SJSA1 (cell line): Measurements from ENCODE around the gene POU6F1. TPM values are rescaled to one million over a fixed set of nuclear protein-coding genes. Genes with fewer than 3 reads are reported as not detected.

Experiments
- DNase-seq, 2 experiments: peaks; one replicate each; pipeline ENCODE4 v3.0.0-alpha.2; 2015 to 2020; ENCODE audit warnings: low spot score in 2 of 2, low read depth in 1 of 2
- H3K27ac ChIP-seq: fragments of 250-450 bp; sonication (Bioruptor Pico); 2 replicates; pipeline ENCODE4 v1.5.1; 2020; ENCODE audit warnings: mild to moderate bottlenecking, moderate library complexity
- H3K27me3 ChIP-seq: fragments of 250-450 bp; sonication (Bioruptor Pico); replicated peaks from 2 replicates; pipeline ENCODE4 v1.5.1; 2020; ENCODE audit warnings: mild to moderate bottlenecking, moderate library complexity
- H3K36me3 ChIP-seq: fragments of 250-450 bp; sonication (Bioruptor Pico); 2 replicates; pipeline ENCODE4 v1.5.1; 2020; ENCODE audit warnings: mild to moderate bottlenecking
- H3K4me1 ChIP-seq: fragments of 250-450 bp; sonication (Bioruptor Pico); replicated peaks from 2 replicates; pipeline ENCODE4 v1.6.1; 2021; ENCODE audit warnings: mild to moderate bottlenecking
- H3K4me3 ChIP-seq: fragments of 250-450 bp; sonication (Bioruptor Pico); 2 replicates; pipeline ENCODE4 v1.5.1; 2020; ENCODE audit warnings: mild to moderate bottlenecking
- H3K9me3 ChIP-seq: fragments of 250-450 bp; sonication (Bioruptor Pico); replicated peaks from 2 replicates; pipeline ENCODE4 v1.5.1; 2020; ENCODE audit warnings: mild to moderate bottlenecking
- total RNA-seq: library from RNA; depleted of rRNA; stranded (reverse); fragments of >200 nt; shearing (Covaris generic); gene quantifications from 2 replicates; pipeline ENCODE4 v1.2.3, GENCODE V29; 2014

POU6F1 gene
- total RNA-seq, 1 experiment from 2014 or later, result 1.2 TPM

GRCh38 chr12:51198568-51199365 is 19.1 kb downstream of the POU6F1 start:
- no peaks in the 10 kb centered on the region for H3K4me1 ChIP-seq
- no peaks in the 10 kb centered on the region for H3K9me3 ChIP-seq
- no peak for DNase-seq

DNA sequence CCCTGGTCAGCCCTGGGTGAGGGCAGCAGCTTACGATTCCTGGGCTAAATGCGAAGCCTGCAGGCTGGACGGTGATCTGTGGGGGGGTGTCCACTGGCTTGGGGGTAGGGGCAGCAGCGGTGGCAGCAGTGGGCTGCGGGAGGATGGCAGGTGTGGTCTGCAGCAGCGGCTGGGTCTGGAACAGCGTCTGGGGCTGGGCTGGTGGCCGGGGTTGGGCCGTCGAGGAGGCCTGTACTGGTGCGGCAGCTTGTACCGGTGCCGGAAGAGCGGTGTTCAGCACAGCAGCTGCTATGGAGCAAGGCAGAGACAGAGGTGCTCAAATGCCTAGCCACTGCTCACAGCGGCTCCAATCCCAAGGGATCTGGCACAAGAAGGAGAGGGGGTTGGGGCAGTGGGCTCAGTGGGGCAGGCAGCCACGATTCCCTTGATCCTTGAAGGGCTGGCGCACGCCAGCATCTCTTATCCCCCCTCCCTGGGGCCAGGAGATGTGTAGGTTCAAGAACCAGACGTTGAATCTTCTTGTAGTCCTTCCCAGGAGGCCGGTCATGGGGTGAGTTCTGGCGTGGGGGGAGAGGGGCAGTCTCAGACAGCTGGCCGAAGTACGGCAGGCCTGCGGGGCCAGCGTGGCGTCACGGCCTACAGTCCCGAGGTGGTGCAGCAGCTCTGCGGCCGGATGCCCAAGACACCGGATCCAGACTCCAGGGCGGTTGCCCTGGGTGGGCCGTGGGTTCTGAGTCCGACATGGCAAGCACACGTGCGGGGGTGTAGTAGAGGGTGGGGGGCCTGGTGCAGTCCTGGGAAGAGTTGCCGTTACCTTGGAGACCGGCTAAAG is 19.9 kb downstream of the POU6F1 start:
- Histone ChIP-seq H3K4me3 (no peak overlapping the region), H3K9me3 (no peaks in the 10 kb centered on the region), H3K27me3 (no peaks in the 10 kb centered on the region), H3K27ac (no peak overlapping the region), H3K36me3 (no peaks in the 10 kb centered on the region), H3K4me1 (no peaks in the 10 kb centered on the region)
- DNase-seq, result no peak

More at GRCh38 chr12:51198568-51199365, 19.1 kb downstream of the POU6F1 start:
- Histone ChIP-seq H3K4me3 (no peak overlapping the region), H3K36me3 (no peaks in the 10 kb centered on the region), H3K27ac (no peak overlapping the region), H3K27me3 (no peaks in the 10 kb centered on the region)

- H3K27ac ChIP-seq, result no peak overlapping the region
- no peaks in the 10 kb centered on the region for H3K36me3 ChIP-seq
- H3K4me1 ChIP-seq, result no peaks in the 10 kb centered on the region
- no peaks in the 10 kb centered on the region for H3K9me3 ChIP-seq
- H3K27me3 ChIP-seq, result no peaks in the 10 kb centered on the region
- H3K4me3 ChIP-seq, result no peak overlapping the region
- DNase-seq, result no peak
Observed at GRCh38 chr12:51196547-51196946, 21.3 kb downstream of the POU6F1 start.

DNA sequence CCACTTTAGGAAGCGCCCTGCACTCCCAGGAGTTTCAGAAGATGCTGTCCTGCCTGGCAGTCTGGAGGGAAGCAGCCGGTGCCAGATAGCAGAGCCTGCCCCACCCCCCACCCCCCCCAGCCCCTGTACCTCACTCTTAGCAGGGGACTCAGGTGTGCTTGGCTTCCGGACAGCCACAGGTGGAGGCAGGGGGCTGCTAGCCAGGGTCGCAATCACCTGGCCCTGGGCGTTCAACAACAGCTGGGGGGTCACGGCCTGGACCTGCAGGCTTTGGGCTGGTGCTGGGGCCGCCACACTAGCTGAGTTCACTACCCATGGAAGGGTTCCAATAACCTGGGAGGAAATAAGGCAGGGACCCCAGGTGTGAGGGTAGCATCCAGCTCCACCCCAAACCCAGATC is 22.0 kb downstream of the POU6F1 start:
- Histone ChIP-seq H3K4me3 (no peak overlapping the region), H3K9me3 (no peaks in the 10 kb centered on the region), H3K27ac (no peak overlapping the region), H3K4me1 (no peaks in the 10 kb centered on the region), H3K27me3 (no peaks in the 10 kb centered on the region), H3K36me3 (no peaks in the 10 kb centered on the region)
- no peak for DNase-seq

DNA sequence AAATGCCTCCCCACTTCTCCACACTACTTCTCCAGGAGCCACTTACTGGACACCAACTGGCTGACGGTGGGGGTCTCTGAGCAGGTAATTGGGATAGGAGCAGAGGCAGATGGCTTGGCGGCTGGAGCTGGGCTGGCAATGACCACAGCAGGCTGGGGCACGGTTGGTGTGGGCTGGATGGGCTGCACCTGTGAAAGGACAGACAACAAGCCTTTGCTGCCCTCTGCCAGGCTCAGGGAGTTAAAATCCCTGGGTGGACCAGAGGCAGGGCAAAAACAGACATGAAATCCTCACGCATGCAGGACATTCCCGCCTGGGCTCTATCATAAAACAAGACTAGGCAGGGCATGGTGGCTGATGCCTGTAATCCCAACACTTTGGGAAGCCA is 25.6 kb downstream of the POU6F1 start:
- no peaks in the 10 kb centered on the region for H3K36me3 ChIP-seq
- H3K4me1 ChIP-seq, result no peaks in the 10 kb centered on the region

DNA sequence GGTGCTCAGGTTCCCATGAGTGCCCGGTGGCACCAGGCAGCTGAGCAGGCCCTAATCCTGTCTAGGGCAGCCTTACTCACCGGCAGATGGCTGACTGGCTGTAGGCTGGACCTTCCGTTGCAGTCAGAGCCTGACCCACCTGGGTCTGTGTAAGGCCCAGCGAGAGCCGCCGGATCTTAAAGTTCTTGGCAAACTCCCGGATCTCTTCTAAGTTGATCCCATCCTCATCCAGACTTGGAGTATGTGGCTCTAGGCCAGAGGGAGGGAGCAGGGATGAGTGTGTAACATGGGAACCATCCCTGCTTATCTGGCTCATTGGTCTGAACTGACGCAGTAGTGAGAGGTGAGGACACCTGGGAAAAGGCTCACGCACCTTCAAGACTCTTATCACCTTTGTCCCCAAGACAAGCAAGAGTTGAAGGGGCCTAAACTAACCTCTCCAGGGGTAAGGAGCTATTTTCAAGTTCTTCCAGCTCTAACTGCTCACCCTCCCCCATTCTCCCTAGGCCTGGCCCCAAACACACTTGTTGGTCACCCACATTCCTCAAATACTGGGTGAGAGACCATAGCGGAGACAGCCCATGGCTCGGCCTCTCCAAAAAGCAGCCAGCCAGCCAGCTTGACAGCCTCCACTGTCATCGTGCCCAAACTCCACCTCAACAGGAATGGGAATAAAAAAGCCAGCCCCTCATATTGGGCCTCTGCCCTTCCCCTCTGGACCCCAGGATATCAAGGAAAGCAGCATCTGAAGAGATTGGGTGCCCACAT is 26.2 kb downstream of the POU6F1 start:
- Histone ChIP-seq H3K4me1 (no peaks in the 10 kb centered on the region), H3K36me3 (no peaks in the 10 kb centered on the region)

More for the DNA sequence above, 25.6 kb downstream of the POU6F1 start:
- H3K4me3 ChIP-seq, result no peak overlapping the region
- no peaks in the 10 kb centered on the region for H3K9me3 ChIP-seq
- no peak for DNase-seq
- no peak overlapping the region for H3K27ac ChIP-seq
- H3K27me3 ChIP-seq, result no peaks in the 10 kb centered on the region

DNA sequence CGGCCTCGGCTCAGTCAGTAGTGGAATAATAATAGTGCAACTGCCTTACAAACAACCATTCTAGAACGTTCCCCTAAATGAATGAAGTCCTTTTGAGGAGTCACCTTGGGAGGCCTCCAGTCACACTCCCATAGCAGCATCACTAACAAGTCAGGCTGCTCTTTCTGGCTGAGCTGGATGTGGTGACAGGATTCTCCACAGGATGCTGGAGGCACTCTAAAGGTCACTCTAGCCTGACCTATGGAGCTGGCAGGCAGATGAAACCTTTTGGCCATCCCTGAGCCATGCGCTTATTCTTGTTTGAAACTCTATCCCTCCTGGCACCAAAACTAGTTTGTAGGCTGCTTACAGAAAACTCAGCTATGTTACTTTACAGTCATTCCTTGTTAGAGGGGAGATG is 27.0 kb downstream of the POU6F1 start:
- Histone ChIP-seq H3K36me3 (no peaks in the 10 kb centered on the region), H3K9me3 (no peaks in the 10 kb centered on the region), H3K27ac (no peak overlapping the region), H3K27me3 (no peaks in the 10 kb centered on the region), H3K4me1 (no peaks in the 10 kb centered on the region), H3K4me3 (no peak overlapping the region)
- DNase-seq, result no peak

More for the DNA sequence above, 26.2 kb downstream of the POU6F1 start:
- no peak for DNase-seq
- Histone ChIP-seq H3K27ac (no peak overlapping the region), H3K27me3 (no peaks in the 10 kb centered on the region), H3K4me3 (no peak overlapping the region), H3K9me3 (no peaks in the 10 kb centered on the region)

DNA sequence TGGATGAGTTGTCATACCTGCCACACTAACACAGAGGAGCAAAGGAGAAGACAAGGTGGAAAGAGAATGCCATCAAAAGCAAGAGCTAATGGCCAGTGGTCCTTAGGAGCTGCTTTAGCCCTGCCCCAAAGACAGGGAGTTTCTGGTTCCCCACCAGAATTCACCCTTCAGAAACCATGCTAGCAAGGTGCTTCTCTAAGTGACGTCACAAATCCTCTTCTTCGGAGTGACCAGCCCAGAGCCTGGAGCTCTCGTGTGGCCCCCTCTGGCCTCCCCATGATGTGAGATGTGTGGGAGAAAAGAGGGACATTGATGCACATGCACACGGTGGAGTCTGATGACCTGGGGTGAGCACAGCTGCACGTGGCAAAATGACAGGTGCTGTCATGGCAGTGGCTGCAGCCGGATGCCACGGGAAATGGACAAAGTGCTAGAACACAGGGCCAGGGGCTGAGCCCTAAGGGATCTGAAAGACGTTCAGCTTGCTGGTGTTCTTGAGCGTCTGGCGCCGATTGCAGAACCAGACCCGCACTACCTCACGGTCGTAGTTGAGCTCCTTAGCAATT is 28.0 kb downstream of the POU6F1 start:
- H3K27ac ChIP-seq, result no peak overlapping the region
- no peaks in the 10 kb centered on the region for H3K27me3 ChIP-seq
- no peaks in the 10 kb centered on the region for H3K9me3 ChIP-seq
- H3K36me3 ChIP-seq, result no peaks in the 10 kb centered on the region
- no peak overlapping the region for H3K4me3 ChIP-seq
- H3K4me1 ChIP-seq, result no peaks in the 10 kb centered on the region
- DNase-seq, result no peak

DNA sequence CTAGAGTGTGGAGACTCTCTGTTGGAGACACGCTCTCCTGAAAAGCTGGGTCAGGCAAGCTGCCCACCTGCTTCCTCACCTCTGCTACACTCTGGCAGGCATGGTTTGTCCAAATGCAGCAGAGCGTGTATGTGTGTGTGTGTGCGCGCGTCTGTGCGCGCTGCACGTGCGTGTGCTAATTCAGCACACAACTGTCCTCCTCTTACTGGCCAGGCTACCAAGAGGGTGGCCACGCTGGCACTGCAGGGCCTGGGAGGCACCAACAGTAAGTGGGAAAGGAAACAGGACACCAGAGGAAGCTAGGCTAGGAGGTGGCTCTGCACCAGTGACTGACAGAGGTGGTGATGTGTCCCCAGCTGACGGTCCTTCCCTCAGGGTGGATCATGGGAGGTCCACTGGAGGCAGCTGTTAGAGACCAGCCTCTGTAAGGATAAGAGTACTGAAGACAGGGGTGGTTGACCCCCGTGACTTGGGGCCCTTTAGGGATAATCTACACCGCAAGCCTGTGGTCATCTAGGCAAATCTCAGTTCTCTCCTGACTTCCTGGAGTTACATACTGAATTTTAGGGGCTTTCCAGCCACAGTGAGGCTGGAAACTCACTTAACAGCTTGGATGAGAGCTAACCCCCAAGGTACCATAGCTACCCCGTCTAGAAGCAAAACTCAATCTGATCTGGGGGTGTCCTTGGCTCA is 29.4 kb downstream of the POU6F1 start:
- H3K4me3 ChIP-seq, result no peak overlapping the region
- no peaks in the 10 kb centered on the region for H3K27me3 ChIP-seq

DNA sequence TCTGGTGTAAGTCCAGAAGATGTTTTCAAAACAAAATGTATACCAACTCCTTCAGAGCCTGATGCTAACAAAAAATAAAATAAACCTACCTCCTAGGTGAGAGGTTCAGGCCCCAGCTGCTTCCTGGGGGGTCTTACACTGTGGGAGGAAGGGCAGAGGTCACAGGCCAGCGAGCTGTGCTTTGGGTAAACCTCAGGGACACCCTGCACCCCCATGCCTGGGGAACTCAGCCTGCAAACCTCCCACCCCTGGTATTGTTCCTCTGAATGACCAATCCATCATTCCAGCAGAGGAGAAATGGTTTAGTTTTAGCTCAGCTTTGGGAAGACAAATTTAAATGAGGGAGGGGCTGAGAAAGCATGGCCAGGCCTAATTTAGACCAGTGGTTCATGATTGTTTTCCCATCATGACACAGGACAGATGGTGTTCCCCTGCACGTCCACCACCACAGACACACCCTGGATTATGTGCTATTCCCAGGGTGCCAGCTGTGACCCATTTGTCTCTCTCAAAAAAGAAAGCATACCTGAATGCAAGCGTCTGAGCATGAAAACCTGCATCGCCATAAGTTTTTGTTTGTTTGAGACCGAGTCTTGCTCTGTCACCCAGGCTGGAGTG is 30.4 kb downstream of the POU6F1 start:
- DNase-seq, result no peak
- Histone ChIP-seq H3K9me3 (no peaks in the 10 kb centered on the region), H3K36me3 (no peaks in the 10 kb centered on the region), H3K27ac (no peak overlapping the region), H3K27me3 (no peaks in the 10 kb centered on the region), H3K4me3 (no peak overlapping the region), H3K4me1 (no peaks in the 10 kb centered on the region)

More for the DNA sequence above, 29.4 kb downstream of the POU6F1 start:
- DNase-seq, result no peak
- H3K27ac ChIP-seq, result no peak overlapping the region
- H3K9me3 ChIP-seq, result no peaks in the 10 kb centered on the region
- no peaks in the 10 kb centered on the region for H3K4me1 ChIP-seq
- no peaks in the 10 kb centered on the region for H3K36me3 ChIP-seq

GRCh38 chr12:51186465-51187085 is 31.3 kb downstream of the POU6F1 start:
- DNase-seq, result no peak
- Histone ChIP-seq H3K4me3 (no peak overlapping the region), H3K36me3 (no peaks in the 10 kb centered on the region), H3K27ac (no peak overlapping the region), H3K4me1 (no peaks in the 10 kb centered on the region), H3K9me3 (no peaks in the 10 kb centered on the region), H3K27me3 (no peaks in the 10 kb centered on the region)

- no peaks in the 10 kb centered on the region for H3K27me3 ChIP-seq
- DNase-seq, result no peak
- H3K9me3 ChIP-seq, result no peaks in the 10 kb centered on the region
- no peak overlapping the region for H3K4me3 ChIP-seq
- no peaks in the 10 kb centered on the region for H3K36me3 ChIP-seq
- no peak overlapping the region for H3K27ac ChIP-seq
- no peaks in the 10 kb centered on the region for H3K4me1 ChIP-seq
Observed at GRCh38 chr12:51185171-51185717, 32.6 kb downstream of the POU6F1 start.
